DMS53 treated with DMSO at 0.1 percent for 48 hours (cell line): ENCODE results near the gene OR5B2.
"Not testable (repeated sequence)": the region's sequence is repeated elsewhere in the genome, so short reads cannot be mapped to it uniquely, and the experiment has no call there.

Experiments
- DNase-seq: peaks from one replicate; lab custom pipeline; 2025; ENCODE audit not compliant: unreplicated experiment; lab: John Stamatoyannopoulos, UW

Gene OR5B2

DNA sequence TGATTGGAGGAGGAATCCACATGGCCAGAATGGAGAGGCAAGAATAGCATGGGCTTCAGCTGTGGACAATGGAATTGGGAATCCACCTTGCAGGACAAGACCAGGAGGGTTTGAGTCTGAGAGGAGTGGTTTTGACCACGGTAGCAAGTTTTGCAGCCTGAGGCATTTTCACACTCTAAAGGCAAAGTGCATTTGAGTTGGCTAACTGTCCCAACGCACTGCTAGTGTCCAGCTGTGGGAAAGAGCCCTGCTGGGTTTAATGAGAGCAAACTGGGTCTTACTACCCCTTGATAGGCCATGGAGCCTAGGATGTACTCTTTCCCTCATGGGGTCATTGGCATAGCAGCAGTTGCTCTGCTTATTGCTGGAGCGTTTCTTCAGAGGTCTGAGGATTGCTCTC lies at the start of gene OR5B2:
OR5B2 (minus strand) TSS at position 101 of the 400 bp plus-strand sequence. CDS start 4,860 bp downstream, outside the sequence.
- DNase-seq, result no peak

DNA sequence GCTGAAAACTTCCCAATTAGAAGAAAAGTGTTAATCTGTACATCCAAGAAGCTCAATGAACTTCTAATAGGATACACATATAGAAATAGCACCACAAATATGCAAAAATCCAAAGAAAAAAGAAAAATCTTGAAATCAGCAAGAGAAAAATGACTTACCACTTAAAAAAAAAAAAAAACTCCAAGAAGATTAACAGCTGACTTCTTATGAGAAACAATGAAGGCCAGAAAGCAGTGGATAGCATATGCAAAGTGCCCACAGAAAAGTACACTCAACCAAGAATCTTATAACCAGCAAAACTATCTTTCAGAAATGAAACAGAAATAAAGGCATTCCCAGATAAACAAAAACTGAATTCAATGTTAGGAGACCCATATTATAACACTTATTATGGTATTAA lies 44.0 kb upstream of the OR5B2 start:
- DNase-seq, result no peak

DNA sequence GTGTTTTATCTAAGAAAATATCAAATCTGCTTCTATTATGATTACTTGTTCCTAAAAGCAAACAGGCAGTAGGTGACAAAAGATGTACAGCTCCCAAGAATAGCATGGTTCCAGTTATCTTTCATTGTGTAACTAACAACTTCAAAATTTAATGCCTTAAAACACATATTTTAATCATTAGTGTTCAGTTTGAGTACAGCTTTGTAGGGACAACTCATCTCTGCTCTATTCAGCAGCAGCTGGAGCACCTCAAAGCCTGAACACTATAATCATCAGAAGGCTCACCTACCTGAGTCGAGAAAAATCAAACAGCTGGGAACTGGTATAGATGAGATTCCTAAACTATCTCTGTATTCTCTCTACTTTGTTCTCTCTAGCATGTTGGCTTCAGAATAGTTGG lies 38.4 kb upstream of the OR5B2 start:
- DNase-seq, result no peak

DNA sequence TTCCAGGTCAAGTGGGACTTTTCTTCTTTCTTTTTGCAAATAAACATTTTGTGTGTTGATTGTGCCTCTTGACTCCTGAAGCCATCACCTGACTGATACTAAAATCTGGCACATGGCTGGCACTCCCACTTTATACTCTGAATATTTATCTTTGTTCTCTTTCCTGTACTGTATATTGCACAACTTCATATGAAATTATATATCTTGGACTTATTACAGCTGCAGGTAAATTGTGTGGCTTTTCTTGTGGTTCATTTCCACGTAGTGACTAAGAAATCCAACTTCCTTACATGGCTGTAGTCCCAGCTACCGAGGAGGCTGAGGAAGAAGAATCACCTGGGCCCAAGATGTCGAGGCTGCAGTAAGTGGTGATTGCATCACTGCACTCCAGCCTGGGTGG lies 37.8 kb upstream of the OR5B2 start:
- DNase-seq, result no peak

DNA sequence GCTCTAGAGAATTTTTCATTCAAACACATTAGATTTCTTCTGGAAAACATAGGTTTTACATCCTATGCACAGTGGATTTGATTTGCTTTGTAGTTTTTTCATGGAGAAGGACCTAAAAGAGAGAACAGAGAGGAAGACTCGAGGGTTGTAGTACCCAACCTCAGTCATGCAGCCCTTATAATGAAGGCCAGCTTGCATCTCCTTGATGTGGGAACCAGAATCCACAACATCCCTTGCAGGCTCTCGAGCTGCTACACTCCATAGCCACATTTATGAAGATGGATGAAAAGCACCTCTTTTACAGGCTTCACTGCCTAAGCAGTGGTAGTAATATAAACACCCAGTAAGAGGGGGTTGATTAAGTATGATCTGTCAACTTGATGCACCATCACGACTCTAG lies 23.7 kb upstream of the OR5B2 start:
- no peak for DNase-seq

DNA sequence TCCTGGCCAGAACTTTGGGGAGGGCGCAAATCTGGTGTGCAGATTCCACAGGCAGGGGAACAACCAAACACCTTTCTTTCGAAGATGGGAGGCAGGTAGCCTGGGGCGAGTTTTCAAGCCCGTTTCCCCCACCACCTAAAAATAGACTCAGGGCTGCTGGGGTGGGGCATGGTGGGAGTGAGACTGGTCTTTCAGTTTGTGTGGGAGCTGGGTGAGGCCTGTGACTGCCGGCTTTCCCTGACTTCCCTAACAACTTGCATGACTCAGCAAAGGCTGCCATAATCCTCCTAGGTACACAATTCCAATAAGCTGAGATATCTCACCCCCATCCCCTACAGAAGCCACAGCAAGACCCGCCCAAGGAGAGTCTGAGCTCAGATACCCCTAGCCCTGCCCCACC lies 18.4 kb upstream of the OR5B2 start:
- no peak for DNase-seq

DNA sequence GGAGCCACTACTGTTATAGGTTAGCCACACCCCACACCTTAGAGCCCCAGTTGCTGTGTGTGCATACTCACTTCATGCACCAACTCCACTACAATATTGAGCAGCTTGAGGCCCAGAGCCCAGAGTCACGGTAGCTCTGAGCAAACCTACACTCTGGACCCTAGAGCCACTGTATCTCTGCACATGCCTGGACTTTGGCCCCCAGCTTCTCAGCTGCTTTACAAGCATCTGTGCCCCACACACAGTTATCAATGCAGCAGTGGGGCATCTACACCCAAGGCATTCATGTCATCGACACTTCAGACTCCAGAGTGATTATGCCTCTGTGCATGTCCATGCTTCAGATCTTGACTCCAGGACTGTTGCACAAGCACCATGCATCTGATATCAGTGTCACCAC lies 16.4 kb upstream of the OR5B2 start:
- no peak for DNase-seq

DNA sequence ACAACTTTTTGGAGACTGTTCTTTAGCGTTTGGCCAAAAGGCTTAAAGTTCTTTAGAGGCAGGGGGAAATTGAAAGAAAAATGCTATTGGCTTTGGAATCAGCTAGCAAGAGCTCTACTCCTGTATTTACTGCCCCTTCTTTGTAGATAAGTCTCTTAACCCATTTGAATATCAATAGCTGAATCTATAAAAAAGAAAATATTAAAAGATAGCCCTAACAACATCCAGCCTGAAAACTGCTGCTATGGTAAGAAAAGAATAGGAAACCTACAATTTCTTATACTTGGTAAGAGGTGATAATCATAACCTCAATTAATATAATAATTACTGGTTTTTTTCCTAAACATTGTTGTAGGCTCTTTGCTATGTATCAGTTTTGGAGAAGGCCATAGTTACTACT lies 14.2 kb upstream of the OR5B2 start, which contains the start of gene OR5B12:
OR5B12 (minus strand) TSS at position 101 of the 400 bp plus-strand sequence. CDS start 2,085 bp downstream, outside the sequence.
- DNase-seq, result no peak

DNA sequence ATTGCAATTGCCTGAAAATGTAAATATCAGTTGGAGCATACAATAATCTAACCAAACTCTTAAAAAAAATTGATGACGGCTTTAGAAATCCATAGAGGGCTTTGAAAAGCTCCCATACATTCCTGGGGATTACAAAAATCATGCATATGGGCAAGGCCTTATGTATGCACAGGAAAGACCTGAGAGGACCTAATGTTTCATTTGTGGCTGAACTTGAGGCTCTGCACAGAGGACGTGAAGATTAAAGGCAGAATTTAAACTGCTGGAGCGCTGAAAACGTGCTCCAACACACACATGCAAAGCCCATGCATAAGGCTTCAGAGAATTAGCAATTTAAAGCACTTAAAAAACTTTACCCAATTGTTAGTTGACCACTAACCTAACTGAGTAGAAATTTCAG lies 10.6 kb upstream of the OR5B2 start:
- no peak for DNase-seq

DNA sequence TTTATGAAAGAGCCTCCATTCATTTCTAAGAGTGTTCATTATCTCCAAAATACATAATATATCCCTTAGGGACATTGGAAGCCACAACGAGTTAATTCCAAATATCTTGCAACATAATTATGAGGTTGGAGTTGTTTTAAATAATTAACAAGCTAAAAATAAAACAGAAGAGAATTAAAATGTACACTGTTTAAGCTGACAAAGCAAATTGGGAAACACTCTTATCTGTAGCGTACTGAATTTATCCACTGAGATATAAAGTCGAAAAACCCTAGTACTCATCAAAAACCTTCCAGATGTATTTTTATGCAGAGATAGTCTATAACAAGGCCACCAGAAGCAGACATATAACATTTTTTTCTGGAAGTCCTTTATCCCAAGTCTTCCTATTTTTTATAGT lies 6.3 kb upstream of the OR5B2 start:
- no peak for DNase-seq

DNA sequence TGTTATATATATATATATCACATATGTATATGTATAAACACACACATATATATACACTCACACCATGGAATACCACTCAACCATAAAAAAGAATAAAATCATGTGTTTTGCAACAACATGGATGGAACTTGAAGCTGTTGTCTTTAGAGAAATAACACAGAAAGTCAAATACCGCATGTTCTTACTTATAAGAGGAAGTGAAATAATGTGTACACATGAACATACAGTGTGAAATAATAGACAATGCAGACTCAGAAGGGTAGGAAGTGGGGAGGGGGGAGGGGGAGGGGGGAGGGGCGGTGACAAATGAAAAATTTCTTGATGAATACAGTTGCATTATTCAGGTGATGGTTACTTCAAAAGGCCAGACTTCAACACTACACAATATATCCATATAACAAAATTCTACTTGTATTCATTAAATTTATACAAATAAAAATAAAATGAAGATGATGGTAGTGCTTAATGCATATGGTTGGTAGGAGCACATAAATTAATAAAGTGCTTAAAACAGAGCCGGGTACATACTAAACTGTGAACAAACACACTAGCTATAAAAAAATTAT lies 5.8 kb upstream of the OR5B2 start:
- no peak for DNase-seq

DNA sequence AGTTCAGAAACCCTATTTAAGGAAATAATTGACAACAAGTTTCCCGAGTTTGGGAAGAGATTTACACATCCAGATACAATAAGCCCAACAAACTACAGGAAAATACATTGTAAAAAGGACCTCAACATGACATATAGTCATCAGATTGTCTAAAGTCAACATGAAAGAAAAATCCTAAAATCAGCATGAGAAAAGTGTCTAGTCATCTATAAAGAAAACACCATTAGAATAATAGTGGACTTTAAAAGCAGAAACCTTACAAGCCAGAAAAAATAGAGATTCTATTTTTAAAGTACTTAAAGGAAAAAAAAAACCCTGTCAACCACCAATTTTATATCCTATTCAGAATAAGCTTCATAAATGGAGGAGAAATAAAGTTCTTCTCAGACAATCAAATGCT lies 1.4 kb upstream of the OR5B2 start:
- no peak for DNase-seq

DNA sequence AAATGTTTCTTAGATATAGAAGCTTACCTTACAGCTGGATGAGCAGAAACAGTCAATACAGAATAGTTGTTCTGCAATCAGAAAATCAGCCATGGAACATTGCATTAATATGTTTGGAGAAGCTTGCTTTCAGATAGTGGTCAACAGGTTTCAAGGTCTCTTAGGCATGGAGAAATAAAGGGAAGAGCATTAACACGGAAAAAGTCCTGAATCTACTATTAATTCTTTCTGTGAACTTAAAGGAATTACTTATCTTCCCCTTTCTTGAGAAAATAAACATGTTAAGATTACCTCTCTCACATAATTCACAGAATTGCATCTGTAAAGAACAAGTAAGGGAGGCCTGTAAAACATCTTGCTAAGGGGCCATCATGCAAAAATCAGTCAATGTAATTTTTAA lies 21.1 kb downstream of the OR5B2 start, which contains the start of gene OR5B3:
OR5B3 (minus strand) TSS at position 101 of the 400 bp plus-strand sequence. CDS start 3,465 bp downstream, outside the sequence.
- DNase-seq, result no peak

DNA sequence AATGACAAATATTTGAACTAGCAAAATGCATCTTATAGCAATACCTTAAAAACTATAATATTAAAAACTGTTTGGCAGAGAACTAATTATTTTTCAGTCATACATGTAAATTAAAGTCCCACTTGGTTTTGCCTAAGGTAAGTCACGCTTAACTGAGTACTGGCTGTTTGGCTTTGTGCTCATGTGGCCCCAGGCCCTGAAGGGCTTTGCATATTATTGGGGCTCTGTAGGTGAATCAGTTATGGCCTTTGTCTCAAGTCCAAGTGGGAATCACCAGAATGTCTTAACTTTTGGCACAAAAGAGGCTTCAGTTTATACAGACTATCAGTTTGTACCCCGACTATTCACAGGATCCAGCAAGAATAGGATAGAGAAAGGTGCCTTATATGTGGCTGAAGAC lies 28.3 kb downstream of the OR5B2 start:
- DNase-seq, result not testable (repeated sequence)

DNA sequence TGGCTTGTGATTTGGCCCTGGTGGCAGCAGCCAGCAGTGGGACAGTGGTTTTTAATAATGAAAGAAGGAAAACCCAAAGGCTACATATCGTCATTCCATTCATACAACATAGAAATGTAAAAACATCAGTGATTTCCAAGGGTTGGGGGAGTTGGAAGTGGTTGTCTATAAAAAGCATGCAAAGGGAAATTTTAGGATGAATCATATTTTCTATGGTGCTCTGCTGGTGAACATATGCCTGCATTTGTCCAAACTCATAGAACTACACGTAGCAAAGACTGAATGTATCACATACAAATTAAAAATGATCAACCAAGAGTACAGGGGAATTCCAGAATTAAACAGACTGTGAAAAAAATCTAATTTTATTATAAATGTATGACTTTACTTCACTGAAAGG lies 32.3 kb downstream of the OR5B2 start:
- no peak for DNase-seq

DNA sequence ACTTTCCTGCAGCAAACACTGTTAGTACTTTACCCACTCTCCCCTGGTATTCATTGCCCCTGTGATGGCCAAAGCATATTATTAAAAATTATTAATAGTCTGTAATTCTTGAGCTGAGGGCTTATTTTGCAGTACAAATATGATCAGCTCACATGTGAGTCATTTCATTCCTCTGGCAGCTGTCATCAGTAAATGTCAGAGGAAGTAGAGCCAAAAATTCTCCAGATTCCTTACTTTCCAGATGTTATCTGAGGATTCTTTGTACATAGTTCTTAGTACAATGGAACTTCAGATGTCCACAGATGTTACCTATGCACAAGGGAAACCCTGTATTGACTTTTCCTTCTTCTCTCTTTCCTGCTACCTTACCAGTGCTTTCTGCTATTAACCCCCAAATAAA lies 33.7 kb downstream of the OR5B2 start:
- DNase-seq, result no peak

DNA sequence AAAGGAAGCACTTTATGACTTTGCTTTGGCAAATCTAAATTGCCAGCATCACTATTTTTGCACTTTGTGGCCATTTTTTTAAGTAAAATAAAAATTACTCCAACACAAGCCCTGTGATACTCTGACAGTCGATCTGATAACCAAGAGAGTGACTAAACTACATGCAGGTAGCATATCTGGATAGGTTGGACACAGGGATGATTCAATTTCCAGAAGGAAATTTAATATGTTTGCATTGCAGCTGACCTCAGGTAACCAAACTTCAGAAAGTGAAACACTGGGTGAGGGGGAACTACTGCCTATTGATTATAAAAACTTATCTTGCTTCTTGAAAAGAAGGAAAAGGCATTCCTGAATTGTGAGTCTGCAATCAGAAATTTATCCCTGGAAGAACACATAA lies 35.2 kb downstream of the OR5B2 start:
- peak; percentile 2 for DNase-seq

DNA sequence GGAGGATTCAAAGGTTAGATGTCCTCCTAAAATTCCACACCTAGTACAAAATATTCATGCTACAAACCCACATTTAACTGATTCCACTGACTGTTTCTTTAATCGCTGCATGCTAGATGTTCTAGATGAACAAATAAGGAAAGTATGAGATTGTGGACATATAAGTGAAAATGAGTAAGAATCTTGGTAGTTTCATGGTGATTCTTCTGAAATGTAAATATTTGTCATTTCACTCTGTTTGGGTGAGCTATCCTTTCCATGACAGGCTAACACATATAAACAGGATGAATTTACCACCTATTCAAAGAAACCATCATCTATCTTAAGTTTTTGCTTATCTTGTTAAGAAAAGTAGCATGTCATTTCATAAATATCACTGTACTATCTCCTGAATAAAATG lies 36.0 kb downstream of the OR5B2 start:
- no peak for DNase-seq

DNA sequence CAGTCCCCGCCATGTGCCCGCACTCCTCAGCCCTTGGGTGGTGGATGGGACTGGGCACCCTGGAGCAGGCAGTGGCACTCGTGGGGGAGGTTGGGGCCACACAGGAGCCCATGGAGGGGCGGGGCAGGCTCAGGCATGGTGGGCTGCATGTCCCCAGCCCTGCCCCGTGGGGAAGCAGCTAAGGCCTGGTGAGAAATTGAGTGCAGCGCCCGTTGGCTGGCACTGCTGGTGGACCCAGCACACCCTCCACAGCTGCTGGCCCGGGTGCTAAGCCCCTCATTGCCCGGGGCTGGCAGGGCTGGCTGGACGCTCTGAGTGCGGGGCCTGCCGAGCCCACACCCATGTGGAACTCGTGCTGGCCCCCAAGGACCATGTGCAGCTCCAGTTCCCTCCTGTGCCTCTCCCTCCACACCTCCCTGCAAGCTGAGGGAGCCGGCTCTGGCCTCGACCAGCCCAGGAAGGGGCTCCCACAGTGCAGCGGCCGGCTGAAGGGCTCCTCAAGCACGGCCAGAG lies 37.3 kb downstream of the OR5B2 start:
- no peak for DNase-seq
